ENCODE measurements around the gene RAPGEF4. TPM values are rescaled to one million over a fixed set of nuclear protein-coding genes. Genes with fewer than 3 reads are reported as not detected.

RAPGEF4 gene
- total RNA-seq, 3 donors from 2014 or later: 1.2 to 2.8 (median 2.2) TPM

- no peak for ATAC-seq
- Histone ChIP-seq H3K4me3 (no peak overlapping the region), H3K9me3 (no peaks in the 10 kb centered on the region), H3K36me3 (ENCODE audit: low read depth) (no peaks in the 10 kb centered on the region), H3K4me1 (ENCODE audit: low read depth) (no peaks in the 10 kb centered on the region)
- intact Hi-C loops (cut with DNase I, micrococcal nuclease): no loop called here
- no peak for TF ChIP-seq CTCF (IDR thresholded peaks at IDR 0.05)
- no peak for DNase-seq
Observed at GRCh38 chr2:173058097-173058496, 322.5 kb downstream of the RAPGEF4 start.

- DNase-seq (no peak), ATAC-seq (no peak)
- no peak for TF ChIP-seq CTCF (IDR thresholded peaks at IDR 0.05)
- Histone ChIP-seq H3K4me1 (ENCODE audit: low read depth) (no peaks in the 10 kb centered on the region), H3K36me3 (ENCODE audit: low read depth) (no peaks in the 10 kb centered on the region), H3K9me3 (no peaks in the 10 kb centered on the region), H3K4me3 (no peak overlapping the region)
- intact Hi-C loops (cut with DNase I, micrococcal nuclease): no loop called here
Observed at GRCh38 chr2:173058673-173059072, 323.0 kb downstream of the RAPGEF4 start.

GRCh38 chr2:173059292-173059691, 323.6 kb downstream of the RAPGEF4 start:
- Histone ChIP-seq H3K36me3 (ENCODE audit: low read depth) (no peaks in the 10 kb centered on the region), H3K4me1 (ENCODE audit: low read depth) (no peaks in the 10 kb centered on the region), H3K9me3 (no peaks in the 10 kb centered on the region), H3K4me3 (no peak overlapping the region)
- intact Hi-C loops (cut with DNase I, micrococcal nuclease): no loop called here
- DNase-seq (no peak), ATAC-seq (no peak)
- TF ChIP-seq CTCF (IDR thresholded peaks at IDR 0.05): no peak

GRCh38 chr2:173059971-173060461, 324.4 kb downstream of the RAPGEF4 start:
- Histone ChIP-seq H3K4me1 (ENCODE audit: low read depth) (no peaks in the 10 kb centered on the region), H3K9me3 (no peaks in the 10 kb centered on the region), H3K4me3 (no peak overlapping the region), H3K36me3 (ENCODE audit: low read depth) (no peaks in the 10 kb centered on the region)
- intact Hi-C loops (cut with DNase I, micrococcal nuclease): no loop called here
- no peak for DNase-seq
- no peak for ATAC-seq
- TF ChIP-seq CTCF (IDR thresholded peaks at IDR 0.05): no peak

GRCh38 chr2:173062801-173063200, 327.2 kb downstream of the RAPGEF4 start:
- H3K9me3 ChIP-seq: no peaks in the 10 kb centered on the region
- intact Hi-C loops (cut with DNase I, micrococcal nuclease): no loop called here
- TF ChIP-seq CTCF (IDR thresholded peaks at IDR 0.05): no peak
- ATAC-seq (no peak), DNase-seq (no peak)
- H3K36me3 ChIP-seq (ENCODE audit: low read depth): no peaks in the 10 kb centered on the region
- no peak overlapping the region for H3K4me3 ChIP-seq
- H3K4me1 ChIP-seq (ENCODE audit: low read depth): no peaks in the 10 kb centered on the region

Data from mucosa of descending colon (tissue), 3 donors.